Measurements from ENCODE around the gene MORN5. TPM values are rescaled to one million over a fixed set of nuclear protein-coding genes. Genes with fewer than 3 reads are reported as not detected.

The MORN5 gene
- polyA plus RNA-seq, 1 donor from 2014 or later: not detected

DNA sequence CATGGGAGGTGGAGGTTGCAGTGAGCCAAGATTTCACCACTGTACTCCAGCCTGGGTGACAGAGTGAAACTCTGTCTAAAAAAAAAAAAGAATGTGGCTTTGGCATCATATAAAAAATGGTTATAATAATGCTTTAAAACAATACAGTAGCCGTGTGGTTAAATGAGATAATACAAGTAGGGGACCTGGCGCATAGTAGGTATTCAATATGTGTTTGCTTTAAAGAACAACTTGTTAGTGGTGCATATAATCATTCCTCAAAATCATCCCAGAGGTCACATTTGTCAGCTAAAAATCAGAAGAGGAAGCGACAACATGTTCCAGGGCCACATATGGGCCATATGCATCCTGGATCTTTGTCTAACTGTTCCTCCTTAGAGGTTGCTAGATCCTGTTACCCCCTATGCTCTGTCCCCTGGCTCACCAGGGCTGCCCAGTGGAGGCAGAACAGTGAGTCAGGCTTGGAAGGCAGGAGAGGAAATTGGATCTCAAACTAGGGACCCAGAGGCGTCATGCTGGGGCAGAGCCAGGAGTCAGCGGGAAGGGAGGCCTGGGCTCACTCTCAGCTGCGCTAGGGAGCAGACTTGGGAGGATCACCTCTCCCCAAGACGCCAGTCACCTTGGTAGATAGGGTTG, 41.4 kb downstream of the MORN5 start:
- no peaks in the 10 kb centered on the region for H3K27me3 ChIP-seq (ENCODE audit: insufficient read depth, low read depth, low read length)
- no peak overlapping the region for H2AFZ ChIP-seq (ENCODE audit: low read depth, low read length)
- H3K9me2 ChIP-seq (ENCODE audit: insufficient read depth, low read length): no peaks in the 10 kb centered on the region
- no peaks in the 10 kb centered on the region for H3K79me2 ChIP-seq (replicated peaks; ENCODE audit: insufficient read depth, low read length)
- H3K4me3 ChIP-seq (ENCODE audit: low read length): no peak overlapping the region
- no peaks in the 10 kb centered on the region for H3K9me3 ChIP-seq (ENCODE audit: low read length)
- no peaks in the 10 kb centered on the region for H4K20me1 ChIP-seq (ENCODE audit: insufficient read depth)
- H3K27ac ChIP-seq (ENCODE audit: low read length): no peak overlapping the region
- no peaks in the 10 kb centered on the region for H3F3A ChIP-seq (ENCODE audit: insufficient read depth, low read length, poor library complexity, severe bottlenecking)
- no peak for TF ChIP-seq EP300 (conservative IDR thresholded peaks at IDR 0.05; ENCODE audit: poor library complexity, severe bottlenecking)
- TF ChIP-seq SMC3 (conservative IDR thresholded peaks at IDR 0.05; ENCODE audit: poor library complexity): no peak
- no peak for TF ChIP-seq RAD21 (conservative IDR thresholded peaks at IDR 0.05)
- no peak for TF ChIP-seq MXI1 (conservative IDR thresholded peaks at IDR 0.05; ENCODE audit: poor library complexity, severe bottlenecking)
- TF ChIP-seq EZH2 (IDR thresholded peaks at IDR 0.05; ENCODE audit: borderline replicate concordance, insufficient read depth, low read length, poor library complexity, severe bottlenecking): no peak
- TF ChIP-seq, protein P1, sequence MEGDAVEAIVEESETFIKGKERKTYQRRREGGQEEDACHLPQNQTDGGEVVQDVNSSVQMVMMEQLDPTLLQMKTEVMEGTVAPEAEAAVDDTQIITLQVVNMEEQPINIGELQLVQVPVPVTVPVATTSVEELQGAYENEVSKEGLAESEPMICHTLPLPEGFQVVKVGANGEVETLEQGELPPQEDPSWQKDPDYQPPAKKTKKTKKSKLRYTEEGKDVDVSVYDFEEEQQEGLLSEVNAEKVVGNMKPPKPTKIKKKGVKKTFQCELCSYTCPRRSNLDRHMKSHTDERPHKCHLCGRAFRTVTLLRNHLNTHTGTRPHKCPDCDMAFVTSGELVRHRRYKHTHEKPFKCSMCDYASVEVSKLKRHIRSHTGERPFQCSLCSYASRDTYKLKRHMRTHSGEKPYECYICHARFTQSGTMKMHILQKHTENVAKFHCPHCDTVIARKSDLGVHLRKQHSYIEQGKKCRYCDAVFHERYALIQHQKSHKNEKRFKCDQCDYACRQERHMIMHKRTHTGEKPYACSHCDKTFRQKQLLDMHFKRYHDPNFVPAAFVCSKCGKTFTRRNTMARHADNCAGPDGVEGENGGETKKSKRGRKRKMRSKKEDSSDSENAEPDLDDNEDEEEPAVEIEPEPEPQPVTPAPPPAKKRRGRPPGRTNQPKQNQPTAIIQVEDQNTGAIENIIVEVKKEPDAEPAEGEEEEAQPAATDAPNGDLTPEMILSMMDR (IDR thresholded peaks at IDR 0.05; ENCODE audit: poor library complexity, severe bottlenecking): no peak
- TF ChIP-seq, protein P2, sequence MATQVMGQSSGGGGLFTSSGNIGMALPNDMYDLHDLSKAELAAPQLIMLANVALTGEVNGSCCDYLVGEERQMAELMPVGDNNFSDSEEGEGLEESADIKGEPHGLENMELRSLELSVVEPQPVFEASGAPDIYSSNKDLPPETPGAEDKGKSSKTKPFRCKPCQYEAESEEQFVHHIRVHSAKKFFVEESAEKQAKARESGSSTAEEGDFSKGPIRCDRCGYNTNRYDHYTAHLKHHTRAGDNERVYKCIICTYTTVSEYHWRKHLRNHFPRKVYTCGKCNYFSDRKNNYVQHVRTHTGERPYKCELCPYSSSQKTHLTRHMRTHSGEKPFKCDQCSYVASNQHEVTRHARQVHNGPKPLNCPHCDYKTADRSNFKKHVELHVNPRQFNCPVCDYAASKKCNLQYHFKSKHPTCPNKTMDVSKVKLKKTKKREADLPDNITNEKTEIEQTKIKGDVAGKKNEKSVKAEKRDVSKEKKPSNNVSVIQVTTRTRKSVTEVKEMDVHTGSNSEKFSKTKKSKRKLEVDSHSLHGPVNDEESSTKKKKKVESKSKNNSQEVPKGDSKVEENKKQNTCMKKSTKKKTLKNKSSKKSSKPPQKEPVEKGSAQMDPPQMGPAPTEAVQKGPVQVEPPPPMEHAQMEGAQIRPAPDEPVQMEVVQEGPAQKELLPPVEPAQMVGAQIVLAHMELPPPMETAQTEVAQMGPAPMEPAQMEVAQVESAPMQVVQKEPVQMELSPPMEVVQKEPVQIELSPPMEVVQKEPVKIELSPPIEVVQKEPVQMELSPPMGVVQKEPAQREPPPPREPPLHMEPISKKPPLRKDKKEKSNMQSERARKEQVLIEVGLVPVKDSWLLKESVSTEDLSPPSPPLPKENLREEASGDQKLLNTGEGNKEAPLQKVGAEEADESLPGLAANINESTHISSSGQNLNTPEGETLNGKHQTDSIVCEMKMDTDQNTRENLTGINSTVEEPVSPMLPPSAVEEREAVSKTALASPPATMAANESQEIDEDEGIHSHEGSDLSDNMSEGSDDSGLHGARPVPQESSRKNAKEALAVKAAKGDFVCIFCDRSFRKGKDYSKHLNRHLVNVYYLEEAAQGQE (IDR thresholded peaks at IDR 0.05; ENCODE audit: borderline replicate concordance): no peak
- TF ChIP-seq TAF1 (IDR thresholded peaks at IDR 0.05; ENCODE audit: low read depth): no peak
- TF ChIP-seq POLR2AphosphoS5 (IDR thresholded peaks at IDR 0.05): no peak
- no peaks in the 10 kb centered on the region for H3K36me3 ChIP-seq (ENCODE audit: insufficient read depth, low read length)
- no peak overlapping the region for H3K9ac ChIP-seq (ENCODE audit: low read length)
- no peak overlapping the region for H3K4me2 ChIP-seq (ENCODE audit: low read length)

DNA sequence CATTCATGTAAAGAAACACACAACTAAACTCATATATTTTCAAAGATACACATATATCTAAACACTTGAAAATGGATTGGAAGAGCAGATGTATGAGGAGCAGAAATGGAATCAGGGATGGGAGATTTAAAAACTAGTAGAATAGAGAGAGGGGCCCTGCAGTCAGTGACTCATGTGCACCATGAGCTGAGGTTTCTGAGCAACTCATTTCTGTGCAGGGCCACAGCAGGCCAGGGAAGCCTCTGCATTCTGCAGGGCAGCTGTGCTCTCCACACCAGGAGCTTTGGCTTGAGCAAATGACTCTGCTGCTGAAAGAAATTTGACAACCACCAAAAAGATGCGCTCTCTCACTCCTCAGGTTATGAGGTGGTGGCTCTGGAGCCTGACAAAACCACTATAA, 41.9 kb downstream of the MORN5 start:
- H3K4me3 ChIP-seq (ENCODE audit: low read length): no peak overlapping the region
- H2AFZ ChIP-seq (ENCODE audit: low read depth, low read length): no peak overlapping the region
- no peaks in the 10 kb centered on the region for H3F3A ChIP-seq (ENCODE audit: insufficient read depth, low read length, poor library complexity, severe bottlenecking)
- no peaks in the 10 kb centered on the region for H4K20me1 ChIP-seq (ENCODE audit: insufficient read depth)
- H3K27ac ChIP-seq (ENCODE audit: low read length): no peak overlapping the region
- H3K4me2 ChIP-seq (ENCODE audit: low read length): no peak overlapping the region
- no peak overlapping the region for H3K9ac ChIP-seq (ENCODE audit: low read length)
- no peaks in the 10 kb centered on the region for H3K9me3 ChIP-seq (ENCODE audit: low read length)
- no peaks in the 10 kb centered on the region for H3K9me2 ChIP-seq (ENCODE audit: insufficient read depth, low read length)
- H3K79me2 ChIP-seq (replicated peaks; ENCODE audit: insufficient read depth, low read length): no peaks in the 10 kb centered on the region
- no peaks in the 10 kb centered on the region for H3K36me3 ChIP-seq (ENCODE audit: insufficient read depth, low read length)
- no peak for TF ChIP-seq TAF1 (IDR thresholded peaks at IDR 0.05; ENCODE audit: low read depth)
- no peaks in the 10 kb centered on the region for H3K27me3 ChIP-seq (ENCODE audit: insufficient read depth, low read depth, low read length)

All from neural cell (in vitro differentiated cells).